Measurements from ENCODE around the gene STAU1.

Gene STAU1

DNA sequence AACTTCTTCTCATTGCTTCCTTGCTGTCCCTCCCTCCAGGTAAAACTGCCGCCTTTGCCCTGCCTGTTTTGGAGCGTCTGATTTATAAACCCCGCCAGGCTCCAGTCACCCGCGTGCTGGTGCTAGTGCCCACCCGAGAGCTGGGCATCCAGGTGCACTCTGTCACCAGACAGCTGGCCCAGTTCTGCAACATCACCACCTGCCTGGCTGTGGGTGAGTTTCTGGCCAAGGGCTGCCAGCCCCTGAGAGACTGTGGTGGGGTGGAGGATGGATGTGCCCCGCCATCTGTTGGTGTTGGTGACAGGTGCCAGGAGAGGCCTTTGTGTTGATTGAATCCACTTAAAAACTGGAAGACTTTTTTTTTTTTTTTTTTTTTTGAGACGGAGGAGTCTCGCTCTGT is 40.5 kb upstream of the STAU1 start:
- TF ChIP-seq NFIC (IDR thresholded peaks at IDR 0.05), result no peak
- no peak for TF ChIP-seq REST (IDR thresholded peaks at IDR 0.05; ENCODE audit: low read depth)
- TF ChIP-seq FOXM1 (IDR thresholded peaks at IDR 0.05; ENCODE audit: borderline replicate concordance, low read depth), result no peak
- TF ChIP-seq TCF12 (IDR thresholded peaks at IDR 0.05; ENCODE audit: low read depth), result no peak
- no peak for TF ChIP-seq TEAD4 (IDR thresholded peaks at IDR 0.05)
- no peak for TF ChIP-seq TAF1 (IDR thresholded peaks at IDR 0.05; ENCODE audit: low read depth)
- no peak for TF ChIP-seq ZBTB7A (IDR thresholded peaks at IDR 0.05; ENCODE audit: low read depth)
- no peak for TF ChIP-seq CREB1 (IDR thresholded peaks at IDR 0.05; ENCODE audit: low read depth)
- TF ChIP-seq YY1 (IDR thresholded peaks at IDR 0.05; ENCODE audit: low read depth), result no peak
- TF ChIP-seq CEBPB (IDR thresholded peaks at IDR 0.05), result no peak
- TF ChIP-seq EP300 (IDR thresholded peaks at IDR 0.05; ENCODE audit: borderline replicate concordance), result no peak
- no peak for TF ChIP-seq USF1 (IDR thresholded peaks at IDR 0.05)
- no peak for TF ChIP-seq MAX (IDR thresholded peaks at IDR 0.05)
- no peak for TF ChIP-seq EGR1 (IDR thresholded peaks at IDR 0.05)

GRCh38 chr20:49225896-49226295 is 37.8 kb upstream of the STAU1 start:
- TF ChIP-seq EGR1 (IDR thresholded peaks at IDR 0.05) (no peak), ZBTB7A (IDR thresholded peaks at IDR 0.05; ENCODE audit: low read depth) (no peak), FOXM1 (IDR thresholded peaks at IDR 0.05; ENCODE audit: borderline replicate concordance, low read depth) (no peak), MAX (IDR thresholded peaks at IDR 0.05) (no peak), TEAD4 (IDR thresholded peaks at IDR 0.05) (no peak), REST (IDR thresholded peaks at IDR 0.05; ENCODE audit: low read depth) (no peak), TAF1 (IDR thresholded peaks at IDR 0.05; ENCODE audit: low read depth) (no peak), YY1 (IDR thresholded peaks at IDR 0.05; ENCODE audit: low read depth) (no peak)

DNA sequence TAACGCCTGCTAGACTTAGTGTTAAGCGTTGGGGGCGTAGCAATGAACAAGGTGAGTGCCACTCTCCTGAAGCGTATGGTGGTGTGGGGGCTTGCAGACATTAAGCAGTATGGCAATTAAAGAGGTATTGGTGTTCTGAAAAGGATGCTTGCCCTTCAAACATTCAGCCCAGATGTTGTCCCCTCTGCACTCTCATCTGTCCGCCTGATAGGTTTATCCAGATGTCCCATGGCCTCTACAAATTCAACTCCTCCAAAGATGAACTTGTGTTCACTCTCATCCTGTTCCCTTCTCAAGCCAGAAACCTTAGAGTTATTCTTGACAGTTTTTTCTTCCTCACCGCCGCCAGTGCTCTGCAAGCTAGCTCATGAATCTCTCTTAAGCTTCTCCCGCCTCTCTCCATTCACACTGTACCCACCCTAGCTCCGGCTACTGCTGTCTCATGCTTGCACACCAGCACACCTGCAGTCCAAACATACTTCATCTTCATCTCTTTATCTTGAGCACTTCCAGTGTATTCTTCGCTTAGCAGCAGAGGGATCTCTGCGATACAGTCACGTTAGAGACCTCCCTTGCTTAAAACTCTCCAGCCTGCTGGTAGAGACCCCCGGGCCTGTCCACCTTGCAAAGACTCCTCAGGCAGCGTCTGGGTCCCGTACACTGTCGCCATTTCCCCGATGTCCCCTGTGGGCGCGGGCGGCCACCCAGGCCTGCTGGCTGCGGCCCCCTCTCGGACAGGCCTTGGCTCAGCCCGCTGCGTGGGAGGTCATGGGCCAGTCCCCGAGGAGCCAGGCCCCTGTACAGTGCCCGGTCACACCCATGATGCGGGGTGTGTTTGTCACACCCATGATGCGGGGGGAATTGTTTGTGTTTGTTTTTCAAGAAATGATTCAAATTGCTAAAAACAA is 32.0 kb upstream of the STAU1 start:
- TF ChIP-seq TAF1 (IDR thresholded peaks at IDR 0.05; ENCODE audit: low read depth) (no peak), ZBTB7A (IDR thresholded peaks at IDR 0.05; ENCODE audit: low read depth) (no peak), EGR1 (IDR thresholded peaks at IDR 0.05) (no peak), CREB1 (IDR thresholded peaks at IDR 0.05; ENCODE audit: low read depth) (no peak), RAD21 (IDR thresholded peaks at IDR 0.05; ENCODE audit: low read depth) (no peak), YY1 (IDR thresholded peaks at IDR 0.05; ENCODE audit: low read depth) (no peak), MAX (IDR thresholded peaks at IDR 0.05) (no peak), USF1 (IDR thresholded peaks at IDR 0.05) (no peak), TCF12 (IDR thresholded peaks at IDR 0.05; ENCODE audit: low read depth) (no peak)

GRCh38 chr20:49219091-49219923 is 31.2 kb upstream of the STAU1 start, which contains the start of gene DDX27:
TSS of gene DDX27 (plus strand) at chr20:49219416. CDS start at chr20:49219449, 33 bp downstream.
- no peak for TF ChIP-seq EP300 (IDR thresholded peaks at IDR 0.05; ENCODE audit: borderline replicate concordance)
- TF ChIP-seq CREB1 (IDR thresholded peaks at IDR 0.05; ENCODE audit: low read depth), result peak; percentile 85
- TF ChIP-seq TEAD4 (IDR thresholded peaks at IDR 0.05), result no peak
- TF ChIP-seq EGR1 (IDR thresholded peaks at IDR 0.05), result no peak
- peak; percentile 88 for TF ChIP-seq CEBPB (IDR thresholded peaks at IDR 0.05)
- no peak for TF ChIP-seq FOXM1 (IDR thresholded peaks at IDR 0.05; ENCODE audit: borderline replicate concordance, low read depth)
- no peak for TF ChIP-seq NFIC (IDR thresholded peaks at IDR 0.05)
- TF ChIP-seq TAF1 (IDR thresholded peaks at IDR 0.05; ENCODE audit: low read depth), result peak; percentile 81
- TF ChIP-seq REST (IDR thresholded peaks at IDR 0.05; ENCODE audit: low read depth), result no peak
- peak; percentile 90 for TF ChIP-seq MAX (IDR thresholded peaks at IDR 0.05)
- 0 out of 2 replicates have a peak, but pooled peaks have one; percentile 42 for TF ChIP-seq TCF12 (IDR thresholded peaks at IDR 0.05; ENCODE audit: low read depth)
- peak; percentile 62; the same call in 1 of the 2 replicates for TF ChIP-seq YY1 (IDR thresholded peaks at IDR 0.05; ENCODE audit: low read depth)
- TF ChIP-seq ZBTB7A (IDR thresholded peaks at IDR 0.05; ENCODE audit: low read depth), result no peak
- TF ChIP-seq USF1 (IDR thresholded peaks at IDR 0.05), result no peak
- no peak for TF ChIP-seq RAD21 (IDR thresholded peaks at IDR 0.05; ENCODE audit: low read depth)
